Effector memory CD8-positive, alpha-beta T cell (primary cell): ENCODE data around the gene BABAM2.
A peak's percentile ranks its signal among the peaks of the same experiment; 100 is the strongest.
"Not testable (repeated sequence)": the region's sequence is repeated elsewhere in the genome, so short reads cannot be mapped to it uniquely, and the experiment has no call there.

Experiments
- ATAC-seq: fragments of 150-1000 bp; cut with Tn5 transposase; replicated peaks from 2 replicates; pipeline ENCODE4 v1.10.0; 2021; ENCODE audit warnings: mild to moderate bottlenecking, moderate library complexity
- DNase-seq, 3 experiments: peaks; one replicate each; pipeline ENCODE4 v3.0.0; 2021
- H3K27ac Mint-ChIP-seq, 2 donors: one replicate each; pipeline ENCODE4 v1.8.0; 2022; ENCODE audit warnings: mild to moderate bottlenecking in 2 of 2, mixed read lengths in 2 of 2, moderate library complexity in 2 of 2
- H3K27me3 Mint-ChIP-seq, 2 donors: one replicate each; pipeline ENCODE4 v1.8.0; 2022; ENCODE audit warnings: mixed read lengths in 2 of 2
- H3K36me3 Mint-ChIP-seq: one replicate; pipeline ENCODE4 v1.8.0; 2022; ENCODE audit warnings: mild to moderate bottlenecking, moderate library complexity, mixed read lengths; ENCODE audit not compliant: insufficient read depth
- H3K4me1 Mint-ChIP-seq, 2 donors: one replicate each; pipeline ENCODE4 v1.8.0; 2022; ENCODE audit warnings: low read depth in 2 of 2, mixed read lengths in 2 of 2
- H3K4me3 Mint-ChIP-seq, 2 donors: one replicate each; pipeline ENCODE4 v1.8.0; 2022; ENCODE audit warnings: mild to moderate bottlenecking in 2 of 2, mixed read lengths in 2 of 2, moderate library complexity in 2 of 2
- H3K9me3 Mint-ChIP-seq, 2 donors: one replicate each; pipeline ENCODE4 v1.8.0; 2022; ENCODE audit warnings: mixed read lengths in 2 of 2

The BABAM2 gene

DNA sequence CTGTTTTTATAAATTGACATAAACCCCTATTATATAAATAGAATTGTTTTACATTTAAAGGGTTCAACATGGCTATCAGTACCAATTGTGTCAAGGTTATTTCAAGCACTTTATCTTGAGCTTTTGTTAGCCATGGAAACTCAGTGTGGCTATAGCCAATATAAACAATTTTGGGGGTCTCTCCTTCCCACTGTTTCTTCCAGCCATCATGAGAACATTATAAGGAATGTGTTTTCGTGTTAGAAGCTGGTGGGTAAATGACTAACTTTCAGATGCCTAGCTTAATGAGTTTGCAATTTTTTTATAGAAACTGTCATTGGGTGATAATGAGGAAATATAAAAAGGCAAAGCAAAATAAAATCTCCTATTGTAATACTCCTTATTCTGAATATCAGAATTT is 348.7 kb downstream of the BABAM2 start:
- peaks cover 0 to 2% of the 10 kb centered on the region in 2 donors for H3K4me1 Mint-ChIP-seq
- H3K4me3 Mint-ChIP-seq, result no peak overlapping the region
- no peak overlapping the region for H3K27ac Mint-ChIP-seq
- H3K9me3 Mint-ChIP-seq, result no peaks in the 10 kb centered on the region
- ATAC-seq (no peak), DNase-seq (no peak)
- peaks cover 7% of the 10 kb centered on the region for H3K36me3 Mint-ChIP-seq
- no peaks in the 10 kb centered on the region for H3K27me3 Mint-ChIP-seq

- Mint-ChIP-seq H3K9me3 (no peaks in the 10 kb centered on the region), H3K27ac (no peak overlapping the region), H3K36me3 (peaks cover 7% of the 10 kb centered on the region), H3K4me1 (peaks cover 0 to 2% of the 10 kb centered on the region in 2 donors), H3K4me3 (no peak overlapping the region), H3K27me3 (no peaks in the 10 kb centered on the region)
- DNase-seq, result no peak
- no peak for ATAC-seq
Measured at GRCh38 chr2:28240937-28241336, 350.4 kb downstream of the BABAM2 start.

DNA sequence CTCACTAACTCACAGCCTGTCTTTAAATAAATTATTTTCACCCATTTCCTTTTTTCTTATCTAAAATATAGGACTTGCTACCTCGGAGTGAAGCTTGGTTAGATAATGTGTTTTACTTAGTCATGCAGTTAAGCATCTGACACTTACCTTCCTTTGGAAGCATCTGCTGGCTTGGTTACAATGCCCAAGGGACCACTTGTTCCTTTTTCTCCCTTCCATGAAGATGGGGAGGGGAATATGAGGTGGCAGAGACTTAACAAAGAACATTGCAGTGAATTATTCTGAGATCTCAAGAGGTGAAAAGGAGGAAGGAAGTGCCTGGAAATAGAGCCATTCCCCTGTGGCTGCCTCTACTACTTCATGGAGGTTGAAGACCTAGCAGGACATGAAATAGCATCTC is 356.8 kb downstream of the BABAM2 start:
- H3K27ac Mint-ChIP-seq, result peak overlapping the region; percentile 72 to 83
- no peak for DNase-seq
- no peak for ATAC-seq
- no peak overlapping the region for H3K4me3 Mint-ChIP-seq
- H3K9me3 Mint-ChIP-seq, result no peaks in the 10 kb centered on the region
- peaks cover 8% of the 10 kb centered on the region for H3K36me3 Mint-ChIP-seq
- peaks cover 9 to 16% of the 10 kb centered on the region in 2 donors for H3K4me1 Mint-ChIP-seq
- H3K27me3 Mint-ChIP-seq, result no peaks in the 10 kb centered on the region

GRCh38 chr2:28247734-28248133 is 357.2 kb downstream of the BABAM2 start:
- Mint-ChIP-seq H3K4me1 (peaks cover 13 to 21% of the 10 kb centered on the region in 2 donors), H3K36me3 (peaks cover 8% of the 10 kb centered on the region), H3K4me3 (no peak overlapping the region), H3K27ac (peak overlapping the region; percentile 72 to 83), H3K27me3 (no peaks in the 10 kb centered on the region), H3K9me3 (no peaks in the 10 kb centered on the region)
- ATAC-seq, result no peak
- DNase-seq, result no peak

- DNase-seq (no peak), ATAC-seq (no peak)
- peaks cover 18 to 25% of the 10 kb centered on the region in 2 donors for H3K4me1 Mint-ChIP-seq
- H3K27ac Mint-ChIP-seq, result peak overlapping the region in 1 of 2 donors; percentile 72
- no peaks in the 10 kb centered on the region for H3K27me3 Mint-ChIP-seq
- H3K36me3 Mint-ChIP-seq, result peaks cover 8% of the 10 kb centered on the region
- no peak overlapping the region for H3K4me3 Mint-ChIP-seq
- H3K9me3 Mint-ChIP-seq, result no peaks in the 10 kb centered on the region
Measured at GRCh38 chr2:28248511-28248910, 358.0 kb downstream of the BABAM2 start.

DNA sequence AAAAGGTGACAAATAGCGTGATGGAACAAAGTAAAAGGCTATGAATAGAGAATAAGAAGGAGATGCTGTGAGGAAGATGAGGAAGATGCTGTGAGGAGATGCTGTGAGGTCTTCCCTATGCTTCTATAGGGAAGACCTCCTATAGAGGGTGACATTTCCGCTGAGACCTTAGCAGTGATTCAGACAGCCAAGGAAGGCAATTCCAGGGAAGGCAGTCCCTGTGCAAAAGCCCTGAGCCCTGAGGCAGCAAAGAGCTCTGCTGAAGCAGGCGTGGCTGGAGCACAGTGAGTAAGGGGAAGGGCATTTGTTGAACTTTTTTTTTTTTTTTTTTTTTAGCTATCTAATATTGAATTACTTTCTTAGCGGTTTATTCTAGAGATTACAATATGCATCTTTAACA is 359.5 kb downstream of the BABAM2 start:
- Mint-ChIP-seq H3K36me3 (peaks cover 10% of the 10 kb centered on the region), H3K9me3 (no peaks in the 10 kb centered on the region), H3K4me3 (no peak overlapping the region), H3K27ac (no peak overlapping the region), H3K4me1 (peaks cover 20 to 26% of the 10 kb centered on the region in 2 donors), H3K27me3 (no peaks in the 10 kb centered on the region)
- no peak for ATAC-seq
- DNase-seq, result no peak

DNA sequence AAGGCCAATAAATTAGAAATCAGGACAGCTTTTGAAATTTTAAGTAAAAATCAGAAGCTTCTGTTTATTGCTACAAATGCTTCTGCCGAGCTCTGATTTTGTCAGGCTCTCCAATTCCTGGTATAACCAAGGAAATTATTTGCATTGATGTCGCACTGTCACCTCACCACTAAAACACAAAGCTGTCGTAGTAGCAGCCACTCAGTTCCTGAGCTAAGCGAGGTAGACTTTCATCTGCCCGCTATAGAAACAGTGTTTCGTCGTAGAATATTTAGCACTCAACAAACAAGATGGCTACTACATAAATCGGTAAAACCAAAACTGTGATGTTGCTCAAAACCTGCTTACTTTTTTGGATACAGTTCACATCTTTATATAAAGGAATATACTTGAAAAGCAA is 360.8 kb downstream of the BABAM2 start:
- Mint-ChIP-seq H3K36me3 (peaks cover 11% of the 10 kb centered on the region), H3K27me3 (no peaks in the 10 kb centered on the region), H3K4me1 (peaks cover 20 to 26% of the 10 kb centered on the region in 2 donors), H3K9me3 (no peaks in the 10 kb centered on the region), H3K4me3 (peak overlapping the region; percentile 53 to 71), H3K27ac (peak overlapping the region; percentile 89 to 95)
- ATAC-seq (peak; percentile 81), DNase-seq (peak in 1 of 3 experiments; percentile 11)

DNA sequence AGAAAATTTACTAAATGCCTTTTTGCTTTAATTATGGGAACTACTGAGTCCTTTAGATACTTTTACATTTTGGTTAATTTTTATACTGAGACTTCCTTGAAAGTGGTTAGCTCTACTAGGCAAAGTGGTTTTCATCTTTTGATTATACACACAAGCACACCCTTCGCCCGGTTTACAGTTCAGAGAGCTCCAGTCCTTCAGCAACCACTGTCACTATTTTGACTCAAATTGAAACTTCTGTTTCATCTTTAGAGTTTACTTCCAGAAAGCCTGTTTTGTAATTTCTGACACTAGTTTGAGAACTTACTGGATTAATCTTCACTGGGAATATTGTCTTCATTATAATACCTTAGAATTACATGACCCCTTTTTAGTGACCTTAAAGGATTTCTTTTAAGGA is 361.8 kb downstream of the BABAM2 start:
- Mint-ChIP-seq H3K27me3 (no peaks in the 10 kb centered on the region), H3K4me1 (peaks cover 18 to 25% of the 10 kb centered on the region in 2 donors), H3K9me3 (no peaks in the 10 kb centered on the region), H3K4me3 (peak overlapping the region; percentile 53 to 71), H3K27ac (peak overlapping the region; percentile 89 to 95), H3K36me3 (peaks cover 11% of the 10 kb centered on the region)
- ATAC-seq (peak; percentile 66), DNase-seq (no peak)

- Mint-ChIP-seq H3K4me3 (no peak overlapping the region), H3K27ac (peak overlapping the region; percentile 89 to 95), H3K4me1 (peaks cover 18 to 25% of the 10 kb centered on the region in 2 donors), H3K27me3 (no peaks in the 10 kb centered on the region), H3K9me3 (no peaks in the 10 kb centered on the region), H3K36me3 (peaks cover 10% of the 10 kb centered on the region)
- ATAC-seq, result no peak
- no peak for DNase-seq
Measured at GRCh38 chr2:28253543-28253942, 363.0 kb downstream of the BABAM2 start.

- H3K27me3 Mint-ChIP-seq, H3K9me3 Mint-ChIP-seq, H3K4me3 Mint-ChIP-seq, H3K27ac Mint-ChIP-seq, DNase-seq, ATAC-seq: not testable (repeated sequence)
- H3K4me1 Mint-ChIP-seq, result peaks cover 18 to 25% of the 10 kb centered on the region in 2 donors
- H3K36me3 Mint-ChIP-seq, result peaks cover 12% of the 10 kb centered on the region
Measured at GRCh38 chr2:28255231-28255630, 364.7 kb downstream of the BABAM2 start.

GRCh38 chr2:28257182-28257581 is 366.7 kb downstream of the BABAM2 start:
- Mint-ChIP-seq H3K4me3 (no peak overlapping the region), H3K9me3 (no peaks in the 10 kb centered on the region), H3K36me3 (peaks cover 14% of the 10 kb centered on the region), H3K27me3 (no peaks in the 10 kb centered on the region), H3K27ac (peak overlapping the region in 1 of 2 donors; percentile 57), H3K4me1 (peaks cover 15 to 16% of the 10 kb centered on the region in 2 donors)
- DNase-seq (no peak), ATAC-seq (no peak)

DNA sequence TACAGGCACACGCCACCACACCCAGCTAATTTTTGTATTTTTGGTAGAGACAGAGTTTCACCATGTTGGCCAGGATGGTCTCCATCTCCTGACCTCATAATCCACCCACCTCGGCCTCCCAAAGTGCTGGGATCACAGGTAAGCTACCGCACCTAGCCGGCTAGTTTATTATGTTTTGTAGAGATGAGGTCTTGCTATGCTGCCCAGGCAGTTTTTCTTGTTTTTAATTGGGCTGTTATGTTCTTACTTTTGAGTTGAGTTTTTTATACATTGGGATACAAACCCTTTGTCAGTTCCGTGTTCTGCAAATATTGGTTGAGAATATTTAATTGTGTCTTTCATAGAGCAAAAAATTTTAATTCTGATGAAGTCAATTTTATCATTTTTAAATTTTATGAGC is 368.7 kb downstream of the BABAM2 start:
- H3K27me3 Mint-ChIP-seq, ATAC-seq, DNase-seq, H3K27ac Mint-ChIP-seq, H3K9me3 Mint-ChIP-seq, H3K4me1 Mint-ChIP-seq, H3K4me3 Mint-ChIP-seq: not testable (repeated sequence)
- peaks cover 14% of the 10 kb centered on the region for H3K36me3 Mint-ChIP-seq

GRCh38 chr2:28263690-28264089 is 373.2 kb downstream of the BABAM2 start:
- peaks cover 11% of the 10 kb centered on the region for H3K36me3 Mint-ChIP-seq
- H3K27me3 Mint-ChIP-seq, result no peaks in the 10 kb centered on the region
- no peaks in the 10 kb centered on the region for H3K9me3 Mint-ChIP-seq
- no peak for DNase-seq
- H3K4me1 Mint-ChIP-seq, result peaks cover 11 to 16% of the 10 kb centered on the region in 2 donors
- H3K27ac Mint-ChIP-seq, result no peak overlapping the region
- no peak overlapping the region for H3K4me3 Mint-ChIP-seq
- ATAC-seq, result no peak

DNA sequence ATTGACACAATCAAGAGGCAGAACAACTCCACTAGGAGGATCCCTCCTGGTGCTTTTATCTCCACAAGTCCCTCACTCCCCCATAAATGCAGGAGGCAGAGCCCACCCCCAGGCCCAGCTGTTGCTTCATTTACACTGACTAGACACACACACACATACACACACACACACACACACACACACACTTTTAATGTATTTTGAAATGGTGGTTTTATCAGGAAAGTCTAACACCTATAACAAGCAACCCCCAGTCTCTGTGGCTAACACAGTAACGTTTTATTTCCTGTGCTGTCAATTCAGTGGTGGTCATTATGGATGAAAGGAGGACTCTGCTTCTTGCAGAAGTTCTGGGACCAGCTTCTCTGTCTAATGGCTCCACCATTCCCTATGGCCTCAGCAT is 376.8 kb downstream of the BABAM2 start:
- Mint-ChIP-seq H3K9me3 (no peaks in the 10 kb centered on the region), H3K27ac (peak overlapping the region in 1 of 2 donors; percentile 71), H3K4me1 (peaks cover 23 to 34% of the 10 kb centered on the region in 2 donors), H3K27me3 (no peaks in the 10 kb centered on the region), H3K4me3 (peak overlapping the region in 1 of 2 donors; percentile 5), H3K36me3 (peaks cover 5% of the 10 kb centered on the region)
- ATAC-seq, result peak; percentile 73
- DNase-seq, result no peak

DNA sequence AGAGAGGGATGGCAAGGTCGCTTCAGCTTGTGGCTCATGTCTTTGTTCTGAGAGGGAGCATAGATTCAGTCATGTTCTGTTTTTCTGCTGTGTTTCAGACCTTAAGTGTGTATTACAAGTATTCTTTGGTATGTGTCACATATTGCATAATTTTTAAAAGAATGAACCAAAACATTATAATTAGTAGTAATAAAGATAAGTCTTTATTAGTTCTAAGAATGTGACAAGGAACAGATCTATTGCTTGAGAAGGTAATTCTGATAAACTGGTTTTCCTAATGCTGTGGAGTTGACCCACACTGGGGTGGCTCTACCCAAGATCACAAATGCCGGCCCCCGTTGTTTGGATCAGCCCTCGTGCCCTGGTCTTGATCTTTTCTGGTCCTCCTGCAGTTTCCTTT is 377.9 kb downstream of the BABAM2 start:
- DNase-seq (no peak), ATAC-seq (no peak)
- H3K4me1 Mint-ChIP-seq, result peaks cover 26 to 38% of the 10 kb centered on the region in 2 donors
- peak overlapping the region in 1 of 2 donors; percentile 8 for H3K27ac Mint-ChIP-seq
- peaks cover 5% of the 10 kb centered on the region for H3K36me3 Mint-ChIP-seq
- no peaks in the 10 kb centered on the region for H3K9me3 Mint-ChIP-seq
- H3K27me3 Mint-ChIP-seq, result no peaks in the 10 kb centered on the region
- no peak overlapping the region for H3K4me3 Mint-ChIP-seq
